ENCODE data around the gene ANXA8L1.
"Not testable (repeated sequence)": the region's sequence is repeated elsewhere in the genome, so short reads cannot be mapped to it uniquely, and the experiment has no call there.

Gene ANXA8L1, protein sequence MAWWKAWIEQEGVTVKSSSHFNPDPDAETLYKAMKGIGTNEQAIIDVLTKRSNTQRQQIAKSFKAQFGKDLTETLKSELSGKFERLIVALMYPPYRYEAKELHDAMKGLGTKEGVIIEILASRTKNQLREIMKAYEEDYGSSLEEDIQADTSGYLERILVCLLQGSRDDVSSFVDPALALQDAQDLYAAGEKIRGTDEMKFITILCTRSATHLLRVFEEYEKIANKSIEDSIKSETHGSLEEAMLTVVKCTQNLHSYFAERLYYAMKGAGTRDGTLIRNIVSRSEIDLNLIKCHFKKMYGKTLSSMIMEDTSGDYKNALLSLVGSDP

DNA sequence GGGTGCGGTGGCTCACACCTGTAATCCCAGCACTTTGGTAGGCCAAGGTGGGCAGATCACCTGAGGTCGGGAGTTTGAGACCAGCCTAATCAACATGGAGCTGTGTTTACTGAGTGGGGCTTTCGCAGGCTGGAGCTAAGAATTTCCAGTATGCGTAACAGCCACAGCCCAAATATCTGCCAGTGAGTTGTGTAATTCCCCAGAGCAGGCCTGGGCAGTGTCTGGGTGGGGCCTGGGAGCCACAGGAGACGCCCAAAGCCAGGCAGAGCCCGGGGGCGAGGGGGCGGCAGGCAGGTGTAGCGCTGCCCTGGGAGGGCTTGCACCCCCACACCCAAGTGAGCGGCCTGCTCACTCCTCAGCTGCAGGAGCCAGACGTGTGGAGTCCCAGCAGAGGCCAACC lies at the start of gene ANXA8L1:
ANXA8L1 (plus strand) TSS at position 371 of the 400 bp plus-strand sequence. CDS start 76 bp downstream, outside the sequence.
- not testable (repeated sequence) for DNase-seq (ENCODE audit: low read depth in 2 of 2)

DNA sequence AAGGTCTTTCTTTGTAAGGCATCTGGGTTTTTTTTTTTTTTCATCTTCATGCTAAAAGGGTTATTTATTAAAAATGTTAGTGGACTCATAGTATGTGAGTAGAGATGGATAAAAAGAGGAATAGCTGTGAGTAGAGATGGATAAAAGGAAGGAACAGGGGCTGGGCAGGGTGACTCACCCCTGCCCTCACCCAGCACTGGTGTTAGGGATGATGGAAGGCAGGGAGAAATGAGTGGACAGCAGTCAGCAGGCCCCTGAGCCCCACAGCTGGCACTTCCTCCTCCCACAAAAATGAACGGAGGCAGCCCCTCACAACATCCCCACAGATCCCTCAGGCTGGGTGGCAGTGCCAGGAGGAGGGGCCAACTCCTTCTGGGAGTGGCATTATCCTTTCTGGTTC lies 49.5 kb upstream of the ANXA8L1 start:
- DNase-seq (ENCODE audit: low read depth in 2 of 2): no peak

DNA sequence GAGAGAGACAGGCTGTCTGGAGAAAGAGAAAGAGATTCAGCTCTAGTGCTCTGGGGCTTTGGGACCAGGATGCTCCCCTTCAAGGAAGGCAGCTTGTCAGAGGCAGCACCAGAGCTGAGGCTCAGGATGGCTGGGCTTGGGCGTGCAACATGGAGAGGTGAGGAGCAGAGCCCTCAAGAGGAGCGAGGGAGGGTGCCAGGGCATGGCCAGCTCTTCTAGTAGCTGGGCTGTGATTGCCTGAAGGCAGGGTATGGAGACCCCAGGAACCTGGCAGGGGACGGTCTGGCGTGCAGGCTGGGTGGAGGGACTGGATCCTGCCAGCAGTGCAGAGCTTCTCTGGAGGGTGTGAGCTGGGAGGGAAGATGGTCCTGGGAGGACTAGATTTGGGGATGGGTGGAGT lies 48.6 kb upstream of the ANXA8L1 start:
- no peak for DNase-seq (ENCODE audit: low read depth in 2 of 2)

DNA sequence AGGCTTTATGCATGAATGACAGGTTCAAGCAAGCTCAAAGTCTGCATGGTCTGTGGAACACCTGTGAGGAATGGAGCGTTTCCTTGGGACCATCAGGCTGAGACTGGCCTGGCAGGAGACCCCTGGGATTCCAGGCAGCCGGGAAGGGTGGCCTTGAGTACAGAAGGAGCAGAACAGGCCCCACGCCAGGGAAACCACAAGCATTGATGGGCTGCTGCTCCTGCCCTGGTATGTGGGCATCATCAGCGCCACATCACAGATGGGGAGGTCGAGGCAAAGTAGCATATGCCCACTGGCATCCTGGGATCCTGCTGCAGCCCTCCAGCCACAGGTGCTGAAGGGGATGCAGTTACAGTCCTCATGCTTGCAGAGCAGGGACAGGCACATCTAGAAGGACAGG lies 47.9 kb upstream of the ANXA8L1 start:
- no peak for DNase-seq (ENCODE audit: low read depth in 2 of 2)

DNA sequence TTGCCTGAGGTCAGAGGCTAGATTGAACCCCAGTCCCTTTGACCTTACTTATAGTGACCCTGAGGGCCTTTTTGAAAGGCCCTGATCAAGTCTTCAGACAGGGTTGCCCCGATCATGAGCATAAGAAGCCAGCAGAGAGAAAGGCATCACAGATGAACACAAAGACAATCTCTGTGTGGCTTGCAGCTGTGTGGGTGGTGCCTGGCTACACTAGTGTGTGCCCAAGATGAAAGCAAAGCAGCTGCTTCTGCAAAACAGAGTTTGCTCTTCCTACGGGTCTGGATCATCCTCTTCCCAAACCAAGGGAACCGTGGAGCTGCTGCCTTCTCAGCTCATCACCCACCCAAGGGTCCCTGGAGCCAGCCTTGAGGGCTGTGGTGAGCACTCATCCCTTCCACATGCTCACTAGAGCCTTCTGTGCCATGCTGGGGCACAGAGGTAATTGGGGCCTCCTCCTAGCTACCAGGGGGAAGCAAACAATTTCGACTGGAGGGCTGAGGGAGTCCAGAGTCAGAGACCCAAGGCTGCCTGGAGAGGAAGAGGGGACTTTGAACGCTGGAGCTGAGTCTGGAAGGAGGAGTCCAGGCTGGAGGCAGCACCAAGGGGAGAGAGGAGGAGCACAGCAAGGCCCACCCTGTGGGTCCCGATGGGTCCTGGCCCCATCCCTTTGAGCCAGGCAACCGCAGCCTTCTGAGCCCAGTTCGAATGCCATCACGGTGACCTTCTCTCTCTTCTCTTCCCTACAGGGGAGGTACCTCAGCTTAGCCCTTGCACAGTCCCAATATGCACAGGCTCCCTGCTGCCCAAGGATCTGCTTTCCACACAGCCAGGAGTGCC lies 46.5 kb upstream of the ANXA8L1 start:
- no peak for DNase-seq (ENCODE audit: low read depth in 2 of 2)

DNA sequence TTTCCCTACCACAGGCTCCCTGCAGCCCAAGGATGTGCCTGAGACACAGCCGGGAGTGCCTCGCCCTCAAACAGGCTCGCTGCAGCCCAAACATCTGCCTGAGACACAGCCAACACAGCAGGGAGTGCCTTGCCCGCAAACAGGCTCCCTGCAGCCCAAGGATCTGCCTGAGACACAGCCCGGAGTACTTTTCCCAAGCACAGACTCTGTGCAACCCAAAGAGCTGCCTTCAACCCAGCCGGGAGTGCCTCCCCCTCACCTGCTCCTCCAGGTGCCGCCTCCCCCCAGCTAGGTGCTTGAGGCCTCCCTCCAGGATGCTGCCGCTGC lies 45.9 kb upstream of the ANXA8L1 start:
- DNase-seq (ENCODE audit: low read depth in 2 of 2): no peak

DNA sequence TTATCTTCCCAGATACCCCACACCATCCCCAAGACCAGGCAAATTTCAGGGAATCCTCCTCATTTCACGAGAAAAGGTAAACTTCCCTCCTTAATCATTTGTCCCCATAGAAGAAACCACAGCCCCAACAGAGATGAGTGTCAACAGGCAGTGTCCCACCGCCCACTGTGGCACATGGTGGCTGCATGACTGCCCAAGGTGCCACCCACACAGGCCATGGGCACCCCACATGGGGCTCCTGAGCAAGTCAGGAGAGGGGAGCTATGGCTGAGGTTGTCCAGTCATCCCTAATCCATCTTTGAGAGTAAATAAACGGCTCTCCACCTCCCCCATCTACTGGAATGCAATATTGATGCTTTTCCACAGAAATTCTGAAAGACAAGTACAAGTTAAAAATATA lies 44.7 kb upstream of the ANXA8L1 start:
- no peak for DNase-seq (ENCODE audit: low read depth in 2 of 2)

DNA sequence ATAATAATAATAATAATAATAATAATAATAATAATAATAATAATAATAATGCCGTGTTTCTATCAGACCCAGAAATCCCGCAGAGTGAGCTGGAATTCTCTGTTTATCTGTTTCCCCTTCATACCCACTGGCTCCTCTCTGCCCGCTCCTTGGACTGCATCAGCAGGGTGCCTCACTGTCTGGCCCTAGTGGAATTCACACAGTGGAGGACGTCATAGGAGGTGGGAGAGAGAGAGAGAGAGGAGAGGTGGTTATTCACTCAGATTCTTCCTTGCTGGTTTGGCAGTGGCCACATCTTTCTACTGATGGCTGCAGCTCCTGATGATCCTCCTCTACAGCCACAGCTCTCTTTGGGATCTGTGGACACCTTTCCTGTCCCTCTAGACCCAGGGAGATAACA lies 10.1 kb upstream of the ANXA8L1 start:
- DNase-seq (ENCODE audit: low read depth in 2 of 2): not testable (repeated sequence)

DNA sequence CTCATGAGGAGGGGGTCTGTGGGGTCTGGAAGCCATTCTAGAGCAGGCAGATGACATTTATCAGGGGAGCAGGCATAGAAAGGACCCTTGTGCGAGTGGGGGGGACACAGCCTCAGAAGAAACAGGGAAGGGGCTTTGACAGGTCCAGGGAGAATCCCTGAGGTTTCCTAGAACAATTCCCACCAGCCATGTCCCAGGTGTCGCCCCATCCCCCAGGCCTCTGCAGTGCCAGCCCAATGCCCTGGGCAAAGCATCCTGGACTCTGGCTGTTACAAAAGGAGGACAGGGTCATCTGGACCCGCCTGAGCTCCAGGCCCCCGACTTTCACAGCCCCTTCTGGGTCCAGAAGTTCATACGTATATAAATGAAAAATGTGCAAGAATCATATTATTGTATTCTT lies 8.4 kb upstream of the ANXA8L1 start:
- DNase-seq (ENCODE audit: low read depth in 2 of 2): not testable (repeated sequence)

DNA sequence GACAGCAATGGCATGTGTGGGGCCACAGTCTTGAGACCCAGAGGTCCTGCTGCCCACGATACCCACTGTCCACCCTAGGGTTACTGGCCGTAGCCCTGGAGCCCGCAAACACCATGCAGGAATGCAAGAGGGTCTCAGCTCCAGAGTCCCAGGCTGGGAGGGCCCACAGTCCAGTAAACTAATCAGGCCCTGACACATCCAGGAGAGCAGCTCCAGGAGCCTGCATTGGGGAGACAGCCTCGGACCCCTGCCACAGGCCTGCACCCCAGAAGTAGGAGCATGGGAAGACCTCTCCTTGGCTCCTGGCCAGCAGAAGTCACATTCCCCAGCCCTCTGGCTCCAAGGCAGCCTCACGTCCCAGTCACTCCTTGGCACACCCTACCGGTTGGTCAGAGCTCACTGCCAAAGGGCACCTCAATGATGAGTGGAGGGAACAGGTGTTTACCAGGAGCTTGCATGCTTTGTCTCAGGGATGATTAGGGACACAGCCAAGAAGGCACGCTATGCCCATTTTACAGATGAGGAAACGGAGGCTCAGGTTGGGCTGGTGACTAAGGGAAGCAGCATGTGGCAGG lies 7.8 kb upstream of the ANXA8L1 start:
- DNase-seq (ENCODE audit: low read depth in 2 of 2): not testable (repeated sequence)

DNA sequence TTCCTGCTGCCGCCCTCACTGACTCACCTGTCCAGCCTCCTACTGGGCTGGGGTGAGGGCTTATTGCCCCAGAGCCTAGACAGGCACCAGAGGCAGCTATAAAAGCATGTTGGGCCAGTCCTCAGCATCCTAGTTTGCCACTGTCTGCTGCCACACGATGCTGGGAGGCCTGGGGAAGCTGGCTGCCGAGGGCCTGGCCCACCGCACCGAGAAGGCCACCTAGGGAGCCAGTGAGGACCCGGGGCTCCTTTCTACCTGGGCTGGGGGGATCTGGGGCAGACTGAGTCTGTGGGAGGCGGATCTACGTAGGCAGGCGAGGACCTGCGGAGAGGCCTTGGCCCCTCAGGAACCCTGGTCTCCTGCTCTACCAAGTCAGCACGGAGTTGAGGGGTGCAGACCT lies 6.6 kb upstream of the ANXA8L1 start:
- not testable (repeated sequence) for DNase-seq (ENCODE audit: low read depth in 2 of 2)

DNA sequence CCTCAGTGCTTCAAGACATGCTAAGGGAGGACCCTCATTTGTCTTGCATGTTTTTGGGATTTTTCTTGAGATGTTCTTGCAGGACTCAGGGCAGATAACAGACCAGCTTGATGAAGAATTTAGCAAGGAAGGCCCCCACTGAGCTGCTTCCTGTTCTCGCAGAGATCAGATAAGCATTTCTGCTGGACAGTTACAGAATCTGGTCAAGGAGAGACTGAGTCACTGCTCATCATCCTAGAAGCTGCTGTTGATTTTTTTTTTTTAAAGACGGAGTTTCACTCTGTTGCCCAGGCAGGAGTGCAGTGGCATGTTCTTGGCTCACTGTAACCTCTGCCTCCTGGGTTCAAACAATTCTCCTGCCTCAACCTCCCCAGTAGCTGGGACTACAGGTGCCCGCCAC lies 1.2 kb upstream of the ANXA8L1 start:
- DNase-seq (ENCODE audit: low read depth in 2 of 2): not testable (repeated sequence)

DNA sequence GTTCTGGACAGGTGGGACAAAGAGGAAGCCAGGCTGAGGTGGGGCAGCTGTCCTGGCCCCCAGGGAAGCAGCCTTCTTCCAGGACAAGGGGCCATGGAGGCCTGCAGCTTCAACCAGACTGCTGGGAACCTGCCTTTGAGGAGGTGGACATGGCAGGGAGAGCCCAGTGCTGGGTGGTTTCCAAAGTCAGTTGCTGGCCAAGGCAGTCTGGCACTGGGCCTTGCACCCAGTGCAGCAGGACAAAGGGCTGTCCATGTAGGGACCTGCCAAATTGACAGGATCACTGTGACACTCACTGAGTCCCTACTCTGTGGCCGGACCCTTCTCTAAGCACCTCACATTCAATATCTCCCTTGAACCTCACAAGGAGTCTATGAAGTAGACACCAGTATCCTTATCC lies 1.4 kb downstream of the ANXA8L1 start:
- DNase-seq (ENCODE audit: low read depth in 2 of 2): not testable (repeated sequence)

DNA sequence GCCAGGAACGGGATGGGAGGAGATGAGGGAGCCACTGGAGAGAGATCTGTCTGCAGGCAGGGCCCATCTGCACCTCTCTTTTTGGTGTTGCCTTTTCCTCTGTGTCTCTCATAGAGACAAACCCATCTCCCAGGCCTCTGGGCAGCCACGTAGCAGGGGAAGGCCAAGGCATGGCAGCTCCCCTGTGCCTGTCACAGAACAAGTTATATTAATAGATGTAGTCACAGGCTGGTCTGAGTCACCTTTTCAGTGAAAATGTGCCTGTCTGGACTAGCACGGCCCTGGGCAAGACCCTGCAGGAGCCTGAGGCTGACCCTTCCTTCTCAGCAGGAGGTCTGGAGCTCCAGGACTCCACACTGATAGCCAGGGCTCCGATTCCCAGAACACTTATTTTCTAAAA lies 2.1 kb downstream of the ANXA8L1 start:
- DNase-seq (ENCODE audit: low read depth in 2 of 2): not testable (repeated sequence)

DNA sequence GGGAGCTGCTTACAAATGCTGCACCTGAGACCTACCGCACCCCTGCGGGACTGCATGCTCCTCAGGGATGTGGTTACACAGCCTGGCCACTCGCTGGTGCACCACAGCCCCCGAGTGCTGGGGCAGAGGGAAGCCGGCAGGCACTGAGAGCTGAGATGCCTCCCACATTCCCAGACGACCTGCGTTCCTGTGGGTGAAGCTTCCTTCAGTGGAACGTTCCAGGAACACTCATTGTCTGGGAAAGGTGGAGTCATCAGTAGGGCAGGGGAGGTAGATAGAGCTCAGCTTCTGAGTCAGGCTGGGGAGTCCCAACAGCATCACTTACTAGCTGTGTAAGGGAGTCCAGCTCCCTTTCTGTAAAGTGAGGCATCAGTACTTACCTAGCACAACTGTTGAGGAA lies 2.5 kb downstream of the ANXA8L1 start:
- not testable (repeated sequence) for DNase-seq (ENCODE audit: low read depth in 2 of 2)

DNA sequence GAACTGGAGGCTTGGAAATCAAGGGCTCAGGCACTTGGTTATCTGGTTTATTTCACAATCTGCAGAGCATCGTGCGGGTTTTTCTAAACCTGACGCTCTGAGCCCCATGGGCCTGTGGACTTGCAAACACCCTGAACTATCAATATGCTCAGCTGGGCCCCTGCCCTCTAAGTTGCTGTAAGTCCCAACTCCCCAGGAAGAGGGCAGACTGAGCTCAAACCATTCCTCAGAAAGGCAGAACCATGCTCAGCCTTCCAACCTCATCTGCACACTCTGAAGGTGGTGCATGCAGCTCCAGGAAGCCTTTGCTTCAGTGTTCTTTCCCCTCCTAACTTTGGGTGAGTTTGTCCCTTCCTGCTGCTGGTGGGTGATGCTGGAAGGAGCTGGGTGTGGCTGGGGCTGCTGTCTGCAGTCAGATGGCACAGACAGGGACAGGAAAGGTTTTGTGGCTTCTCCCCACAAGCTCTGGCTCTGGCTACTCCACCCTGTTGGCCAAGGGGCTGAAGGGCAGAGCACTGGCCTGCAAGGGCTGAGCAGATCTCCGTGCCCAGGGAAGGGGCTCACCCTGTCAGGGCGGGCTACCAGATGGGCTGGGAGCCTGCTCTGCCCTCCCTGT lies 3.8 kb downstream of the ANXA8L1 start:
- DNase-seq (ENCODE audit: low read depth in 2 of 2): not testable (repeated sequence)

DNA sequence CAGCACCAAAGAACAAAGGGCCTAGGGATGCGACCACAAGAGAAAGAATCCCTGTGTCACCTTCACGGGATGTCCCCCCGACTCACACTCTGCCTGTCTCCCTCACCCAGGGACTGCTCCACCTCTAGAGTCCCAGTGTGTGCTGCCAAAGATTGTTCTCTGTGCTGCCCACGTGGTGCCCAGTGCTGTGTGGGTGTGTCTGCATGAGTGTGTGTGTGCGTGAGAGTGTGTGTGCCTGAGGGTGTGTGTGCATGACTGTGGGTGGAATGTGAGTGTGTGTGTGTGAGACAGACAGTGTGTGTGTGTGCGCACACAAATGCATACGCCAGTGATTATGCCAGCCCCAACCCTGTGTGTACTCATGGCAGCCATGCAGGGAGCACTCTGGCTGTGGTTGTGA lies 10.3 kb downstream of the ANXA8L1 start:
- not testable (repeated sequence) for DNase-seq (ENCODE audit: low read depth in 2 of 2)

DNA sequence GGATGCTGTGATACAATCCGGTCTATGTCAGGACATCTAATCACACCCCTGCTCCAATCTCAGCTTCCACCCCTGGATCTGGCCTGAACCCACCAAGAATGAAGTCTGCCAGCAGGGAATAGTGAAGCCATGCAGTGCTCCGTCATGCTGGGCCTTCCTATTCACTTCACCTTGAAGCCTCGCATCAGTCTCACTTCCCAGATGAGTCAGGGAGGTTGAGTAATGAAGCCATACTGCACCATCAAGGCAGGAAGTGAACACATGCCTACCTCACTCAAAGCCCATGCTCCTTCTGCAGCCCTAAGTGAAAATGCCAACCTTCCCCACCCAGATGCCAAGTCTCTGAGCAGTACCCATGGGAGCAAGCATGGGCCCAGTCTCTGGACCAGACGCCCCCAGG lies 11.1 kb downstream of the ANXA8L1 start:
- not testable (repeated sequence) for DNase-seq (ENCODE audit: low read depth in 2 of 2)

DNA sequence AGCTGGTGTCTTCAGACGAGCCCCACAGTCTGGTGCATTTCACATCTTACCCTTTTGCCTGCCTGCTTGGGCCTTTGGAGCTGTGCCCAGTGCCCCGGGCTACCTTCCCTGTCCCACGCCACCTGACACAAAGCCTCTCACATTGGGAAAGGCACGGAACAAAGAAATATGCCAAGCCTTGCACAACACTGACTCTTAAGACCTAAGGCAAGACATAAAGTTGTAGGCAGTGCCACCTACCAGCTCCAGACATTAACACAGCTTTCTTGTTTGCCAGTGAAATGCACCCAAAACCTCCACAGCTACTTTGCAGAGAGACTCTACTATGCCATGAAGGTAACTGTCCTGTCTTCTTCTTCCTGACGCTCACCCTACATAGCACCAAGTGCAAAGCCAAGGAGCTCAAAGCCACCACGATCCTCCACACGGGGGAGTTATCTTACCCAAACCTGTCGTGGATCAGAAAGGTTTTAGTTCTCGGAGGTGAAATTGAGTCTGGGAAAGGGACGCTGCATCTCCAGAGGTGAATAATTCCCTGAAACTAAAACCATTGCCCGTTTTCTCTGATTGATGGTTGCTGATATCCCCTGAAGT lies 11.8 kb downstream of the ANXA8L1 start:
- DNase-seq (ENCODE audit: low read depth in 2 of 2): not testable (repeated sequence)

DNA sequence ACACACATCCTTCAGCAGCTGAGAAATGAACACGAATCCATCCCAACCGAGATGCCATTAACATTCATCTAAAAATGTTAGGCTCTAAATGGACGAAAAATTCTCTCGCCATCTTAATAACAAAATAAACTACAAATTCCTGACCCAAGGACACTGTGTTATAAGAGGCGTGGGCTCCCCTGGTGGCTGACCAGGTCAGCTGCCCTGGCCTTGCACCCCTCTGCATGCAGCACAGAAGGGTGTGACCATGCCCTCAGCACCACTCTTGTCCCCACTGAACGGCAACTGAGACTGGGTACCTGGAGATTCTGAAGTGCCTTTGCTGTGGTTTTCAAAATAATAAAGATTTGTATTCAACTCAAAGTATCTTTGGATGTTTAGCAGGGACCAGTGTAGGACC lies 15.8 kb downstream of the ANXA8L1 start:
- not testable (repeated sequence) for DNase-seq (ENCODE audit: low read depth in 2 of 2)

DNA sequence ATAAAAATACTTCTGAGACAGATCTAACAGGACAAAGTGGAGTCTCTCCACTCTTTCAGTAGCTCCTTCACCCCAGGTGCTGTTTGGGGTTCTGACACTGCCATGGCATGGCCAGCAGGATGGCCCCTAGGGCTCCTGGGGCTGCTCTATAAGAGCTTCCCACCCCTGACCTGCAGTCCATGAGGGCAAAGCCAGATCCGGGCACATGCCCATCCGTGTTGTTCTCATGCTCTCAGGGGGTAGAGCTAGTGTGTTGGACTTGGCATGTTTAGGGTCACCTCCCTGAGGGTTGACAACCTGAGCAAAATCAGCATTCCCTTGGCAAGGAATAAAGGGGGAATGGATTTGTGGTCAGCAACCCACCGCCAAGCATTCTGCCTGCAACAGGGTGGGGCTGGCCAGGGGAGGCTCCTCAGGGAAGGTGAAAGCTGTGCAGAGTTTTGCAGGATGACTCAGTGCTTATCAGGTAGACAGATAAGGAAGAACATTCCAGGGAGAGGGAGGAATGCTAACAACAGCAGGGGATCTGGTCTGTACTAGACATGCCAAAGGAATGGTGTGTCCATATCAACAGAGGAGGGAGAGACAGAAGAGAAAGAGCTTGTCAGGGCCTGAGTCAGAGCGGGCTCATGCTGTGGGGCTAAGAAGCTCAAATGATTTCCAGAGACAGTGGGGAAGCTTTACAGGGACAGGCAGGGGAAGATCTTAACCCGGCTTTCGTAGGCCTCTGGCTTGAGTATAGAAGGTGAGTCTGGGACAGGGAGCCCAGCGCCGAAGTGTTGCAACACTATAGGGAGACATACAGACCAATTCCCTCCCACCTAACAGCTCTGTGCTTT lies 21.1 kb downstream of the ANXA8L1 start:
- DNase-seq (ENCODE audit: low read depth in 2 of 2): not testable (repeated sequence)

All from stimulated activated CD4-positive, alpha-beta T cell treated with anti-CD3 and anti-CD28 coated beads, Interleukin-12 subunit alpha, Interleukin-12 subunit beta, amount 100 ng/mL, for 24 hours (primary cell).